Stimulated activated CD8-positive, alpha-beta memory T cell treated with anti-CD3 and anti-CD28 coated beads, Interleukin-12 subunit alpha, Interleukin-12 subunit beta, amount 100 ng/mL, for 1 hour (primary cell): Measurements from ENCODE around the gene HIC1.

Source experiments
- DNase-seq: peaks from one replicate; pipeline ENCODE4 v3.0.0-alpha.2; 2020; ENCODE audit warnings: low read depth

The HIC1 gene

GRCh38 chr17:2106308-2106955 is 51.5 kb downstream of the HIC1 start:
- DNase-seq = no peak

- no peak for DNase-seq
These were observed 52.1 kb downstream of the HIC1 start for GRCh38 chr17:2107050-2107449.

GRCh38 chr17:2107506-2107905 is 52.6 kb downstream of the HIC1 start:
- DNase-seq = no peak

- DNase-seq = no peak
These were observed 53.3 kb downstream of the HIC1 start for GRCh38 chr17:2108170-2108569.

GRCh38 chr17:2110436-2110835 is 55.5 kb downstream of the HIC1 start:
- DNase-seq = no peak

GRCh38 chr17:2111691-2112090 is 56.8 kb downstream of the HIC1 start:
- DNase-seq = no peak
